MCF 10A (cell line): ENCODE results near the gene IL12RB2. TPM values are rescaled to one million over a fixed set of nuclear protein-coding genes. Genes with fewer than 3 reads are reported as not detected.

Experiments
- BruUV-seq: library from RNA; stranded (reverse); fragments of 400-500 nt; replicated peaks from 2 replicates; lab custom pipeline; 2021; lab: Mats Ljungman, UMichigan
- CTCF ChIA-PET: fragments of 300-600 bp; sonication (Branson Sonifier 250); formaldehyde crosslinking; extraction: SDS; loops from one replicate; lab custom pipeline; 2021; ENCODE audit warnings: antibody characterized with exemption, inconsistent platforms; lab: Yijun Ruan, JAX
- POLR2A ChIA-PET: fragments of 300-600, 350-650 bp; sonication (Branson Sonifier 250); formaldehyde crosslinking; extraction: SDS; loops from one replicate; lab custom pipeline; 2020; ENCODE audit warnings: antibody characterized with exemption, inconsistent platforms; lab: Yijun Ruan, JAX
- DNase-seq: peaks from one replicate; pipeline ENCODE4 v3.0.0-alpha.2; 2018; ENCODE audit not compliant: unreplicated experiment
- H3K27ac Mint-ChIP-seq: one replicate; pipeline ENCODE4 v1.8.0; 2022; ENCODE audit warnings: mild to moderate bottlenecking, low read depth, mixed read lengths; ENCODE audit not compliant: unreplicated experiment
- H3K27me3 Mint-ChIP-seq: one replicate; pipeline ENCODE4 v1.8.0; 2022; ENCODE audit warnings: mixed read lengths; ENCODE audit not compliant: insufficient read depth, unreplicated experiment
- H3K36me3 Mint-ChIP-seq: one replicate; pipeline ENCODE4 v1.8.0; 2022; ENCODE audit warnings: mild to moderate bottlenecking, moderate library complexity, mixed read lengths; ENCODE audit not compliant: insufficient read depth, unreplicated experiment
- H3K4me1 Mint-ChIP-seq: one replicate; pipeline ENCODE4 v1.8.0; 2022; ENCODE audit warnings: mixed read lengths; ENCODE audit not compliant: insufficient read depth, unreplicated experiment
- H3K4me3 Mint-ChIP-seq: one replicate; pipeline ENCODE4 v1.8.0; 2022; ENCODE audit warnings: mild to moderate bottlenecking, moderate library complexity, mixed read lengths; ENCODE audit not compliant: unreplicated experiment
- H3K9me3 Mint-ChIP-seq: one replicate; pipeline ENCODE4 v1.8.0; 2022; ENCODE audit warnings: mixed read lengths; ENCODE audit not compliant: unreplicated experiment
- CTCF ChIP-seq: fragments of 200-600 bp; IDR thresholded peaks from one replicate; pipeline ENCODE4 v1.8.0; 2022; ENCODE audit warnings: antibody characterized with exemption, mild to moderate bottlenecking; ENCODE audit not compliant: unreplicated experiment
- intact Hi-C: fragments of 100-400 bp; cut with micrococcal nuclease; formaldehyde crosslinking; loops from 2 replicates; pipeline ENCODE4 v1.14.1; 2022
- total RNA-seq: library from RNA; stranded (reverse); gene quantifications from 2 replicates; pipeline ENCODE4 v1.2.3, GENCODE V29; 2022

Gene IL12RB2
- total RNA-seq, 1 experiment from 2014 or later: not detected

- intact Hi-C loops: loop anchor here (5.0 kb wide), 1 partner anchor 578 kb away; no protein-coding TSS in a partner anchor
- Mint-ChIP-seq H3K9me3 (no peaks in the 10 kb centered on the region), H3K4me1 (peaks cover 20% of the 10 kb centered on the region), H3K36me3 (no peaks in the 10 kb centered on the region), H3K27me3 (no peaks in the 10 kb centered on the region), H3K4me3 (no peak overlapping the region), H3K27ac (no peak overlapping the region)
- CTCF ChIA-PET: interaction anchor here (0.5 to 5.4 kb wide), 11 partner anchors 9 to 358 kb away, joined by 3 to 70 read pairs (median 4); no protein-coding TSS in a partner anchor
- no peak for TF ChIP-seq CTCF
- DNase-seq: no peak
- no TSS peak for BruUV-seq
- POLR2A ChIA-PET: interaction anchor here (0.6 to 1.0 kb wide), 3 partner anchors 13 to 88 kb away, joined by 3 to 4 read pairs (median 4); no protein-coding TSS in a partner anchor
Observed at GRCh38 chr1:67345556-67345955, 37.9 kb downstream of the IL12RB2 start.

- ChIA-PET POLR2A (interaction anchor here (1.0 to 5.1 kb wide), 4 partner anchors 14 to 83 kb away, joined by 3 to 49 read pairs (median 7); partner anchors contain the start of gene SERBP1), CTCF (interaction anchor here (0.5 to 5.4 kb wide), 35 partner anchors 10 to 794 kb away, joined by 3 to 70 read pairs (median 6); no protein-coding TSS in a partner anchor)
- Mint-ChIP-seq H3K4me1 (peaks cover 14% of the 10 kb centered on the region), H3K36me3 (no peaks in the 10 kb centered on the region), H3K27ac (no peak overlapping the region), H3K4me3 (no peak overlapping the region), H3K27me3 (no peaks in the 10 kb centered on the region), H3K9me3 (no peaks in the 10 kb centered on the region)
- TF ChIP-seq CTCF: no peak
- intact Hi-C loops: loop anchor here (1.0 to 5.0 kb wide), 3 partner anchors 112 to 580 kb away; no protein-coding TSS in a partner anchor
- BruUV-seq: no TSS peak
- DNase-seq: no peak
Observed at GRCh38 chr1:67346982-67347381, 39.3 kb downstream of the IL12RB2 start.

- ChIA-PET CTCF (interaction anchor here (0.5 to 5.4 kb wide), 51 partner anchors 9 to 919 kb away, joined by 3 to 70 read pairs (median 5); no protein-coding TSS in a partner anchor), POLR2A (interaction anchor here (0.6 to 5.1 kb wide), 7 partner anchors 11 to 153 kb away, joined by 3 to 49 read pairs (median 4); partner anchors contain the start of gene SERBP1)
- peak overlapping the region; percentile 80 for H3K27ac Mint-ChIP-seq
- H3K27me3 Mint-ChIP-seq: no peaks in the 10 kb centered on the region
- BruUV-seq: TSS peak; percentile 31
- H3K9me3 Mint-ChIP-seq: no peaks in the 10 kb centered on the region
- peak overlapping the region; percentile 67 for H3K4me3 Mint-ChIP-seq
- intact Hi-C loops: loop anchor here (1.0 to 5.0 kb wide), 4 partner anchors 83 to 581 kb away; no protein-coding TSS in a partner anchor
- DNase-seq: peak; percentile 74
- peak; percentile 74 for TF ChIP-seq CTCF
- no peaks in the 10 kb centered on the region for H3K36me3 Mint-ChIP-seq
- H3K4me1 Mint-ChIP-seq: peaks cover 14% of the 10 kb centered on the region
Observed at GRCh38 chr1:67347688-67348472, 40.2 kb downstream of the IL12RB2 start.
